ENCODE data around the gene CCDC14.

CCDC14 gene

GRCh38 chr3:123948449-123948848 lies 12.6 kb downstream of the CCDC14 start:
- no peak for DNase-seq (ENCODE audit: low spot score)
- H3K4me3 Mint-ChIP-seq: no peak overlapping the region
- no peaks in the 10 kb centered on the region for H3K27me3 Mint-ChIP-seq (ENCODE audit: low read depth)
- no peaks in the 10 kb centered on the region for H3K4me1 Mint-ChIP-seq (ENCODE audit: low read depth)
- H3K36me3 Mint-ChIP-seq (ENCODE audit: low read depth): peaks cover 36% of the 10 kb centered on the region
- no peak overlapping the region for H3K27ac Mint-ChIP-seq
- no peaks in the 10 kb centered on the region for H3K9me3 Mint-ChIP-seq

GRCh38 chr3:123947482-123947881 lies 13.5 kb downstream of the CCDC14 start:
- no peak overlapping the region for H3K4me3 Mint-ChIP-seq
- H3K36me3 Mint-ChIP-seq (ENCODE audit: low read depth): peaks cover 37% of the 10 kb centered on the region
- no peaks in the 10 kb centered on the region for H3K4me1 Mint-ChIP-seq (ENCODE audit: low read depth)
- DNase-seq (ENCODE audit: low spot score): no peak
- H3K27ac Mint-ChIP-seq: no peak overlapping the region
- H3K9me3 Mint-ChIP-seq: no peaks in the 10 kb centered on the region
- H3K27me3 Mint-ChIP-seq (ENCODE audit: low read depth): no peaks in the 10 kb centered on the region

- no peak for DNase-seq (ENCODE audit: low spot score)
- H3K4me3 Mint-ChIP-seq: no peak overlapping the region
- no peaks in the 10 kb centered on the region for H3K27me3 Mint-ChIP-seq (ENCODE audit: low read depth)
- H3K9me3 Mint-ChIP-seq: no peaks in the 10 kb centered on the region
- H3K36me3 Mint-ChIP-seq (ENCODE audit: low read depth): peaks cover 26% of the 10 kb centered on the region
- H3K4me1 Mint-ChIP-seq (ENCODE audit: low read depth): peaks cover 1% of the 10 kb centered on the region
- no peak overlapping the region for H3K27ac Mint-ChIP-seq
Measured at GRCh38 chr3:123941542-123941941, 19.5 kb downstream of the CCDC14 start.

- Mint-ChIP-seq H3K4me3 (no peak overlapping the region), H3K9me3 (no peaks in the 10 kb centered on the region), H3K27ac (no peak overlapping the region), H3K4me1 (ENCODE audit: low read depth) (peaks cover 1% of the 10 kb centered on the region), H3K36me3 (ENCODE audit: low read depth) (peaks cover 28% of the 10 kb centered on the region), H3K27me3 (ENCODE audit: low read depth) (no peaks in the 10 kb centered on the region)
- DNase-seq (ENCODE audit: low spot score): no peak
Measured at GRCh38 chr3:123941121-123941520, 19.9 kb downstream of the CCDC14 start.

- no peak overlapping the region for H3K27ac Mint-ChIP-seq
- no peaks in the 10 kb centered on the region for H3K27me3 Mint-ChIP-seq (ENCODE audit: low read depth)
- DNase-seq (ENCODE audit: low spot score): no peak
- no peaks in the 10 kb centered on the region for H3K9me3 Mint-ChIP-seq
- peaks cover 34% of the 10 kb centered on the region for H3K36me3 Mint-ChIP-seq (ENCODE audit: low read depth)
- no peak overlapping the region for H3K4me3 Mint-ChIP-seq
- peaks cover 1% of the 10 kb centered on the region for H3K4me1 Mint-ChIP-seq (ENCODE audit: low read depth)
Measured at GRCh38 chr3:123939706-123940105, 21.3 kb downstream of the CCDC14 start.

DNA sequence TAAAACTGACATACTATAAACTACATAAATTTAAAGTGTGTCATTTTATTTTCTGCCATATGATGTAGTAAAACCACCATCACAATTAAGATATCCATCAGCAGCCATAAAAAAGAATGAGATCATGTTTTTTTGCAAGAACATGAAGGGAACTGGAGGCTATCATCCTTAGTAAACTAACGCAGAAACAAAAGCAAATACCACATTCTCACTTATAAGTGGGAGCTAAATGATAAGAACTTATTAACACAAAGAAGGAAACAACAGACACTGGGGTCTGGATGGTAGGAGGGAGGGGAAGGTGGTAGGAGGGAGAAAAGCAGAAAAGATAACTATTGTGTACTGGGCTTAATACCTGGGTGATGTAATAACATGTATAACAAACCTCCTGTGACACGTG lies 24.6 kb downstream of the CCDC14 start:
- Mint-ChIP-seq H3K4me3 (no peak overlapping the region), H3K27ac (no peak overlapping the region), H3K9me3 (no peaks in the 10 kb centered on the region), H3K36me3 (ENCODE audit: low read depth) (peaks cover 40% of the 10 kb centered on the region), H3K4me1 (ENCODE audit: low read depth) (peaks cover 1% of the 10 kb centered on the region), H3K27me3 (ENCODE audit: low read depth) (no peaks in the 10 kb centered on the region)
- no peak for DNase-seq (ENCODE audit: low spot score)

DNA sequence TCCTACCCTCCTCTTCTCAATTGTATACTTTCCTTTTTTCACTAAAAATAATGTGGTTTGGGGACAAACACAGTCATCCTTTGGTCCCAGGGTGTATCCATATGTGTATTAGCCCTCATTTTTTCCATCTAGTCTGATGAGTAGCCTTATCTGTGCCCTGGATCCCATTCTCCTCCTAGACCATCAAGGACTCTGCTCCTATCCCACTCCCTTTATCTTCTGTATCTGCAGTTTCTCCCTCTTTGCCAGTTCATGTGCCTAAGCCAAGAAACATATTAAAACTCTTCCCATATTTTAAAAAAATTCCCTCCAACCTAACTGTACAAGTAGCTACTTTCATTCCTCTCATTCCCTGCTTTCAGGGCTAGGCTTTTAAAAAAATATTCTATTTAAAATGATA lies 25.2 kb downstream of the CCDC14 start:
- H3K27ac Mint-ChIP-seq: no peak overlapping the region
- no peaks in the 10 kb centered on the region for H3K9me3 Mint-ChIP-seq
- H3K4me3 Mint-ChIP-seq: no peak overlapping the region
- no peaks in the 10 kb centered on the region for H3K27me3 Mint-ChIP-seq (ENCODE audit: low read depth)
- peaks cover 44% of the 10 kb centered on the region for H3K36me3 Mint-ChIP-seq (ENCODE audit: low read depth)
- DNase-seq (ENCODE audit: low spot score): no peak
- peaks cover 1% of the 10 kb centered on the region for H3K4me1 Mint-ChIP-seq (ENCODE audit: low read depth)

DNA sequence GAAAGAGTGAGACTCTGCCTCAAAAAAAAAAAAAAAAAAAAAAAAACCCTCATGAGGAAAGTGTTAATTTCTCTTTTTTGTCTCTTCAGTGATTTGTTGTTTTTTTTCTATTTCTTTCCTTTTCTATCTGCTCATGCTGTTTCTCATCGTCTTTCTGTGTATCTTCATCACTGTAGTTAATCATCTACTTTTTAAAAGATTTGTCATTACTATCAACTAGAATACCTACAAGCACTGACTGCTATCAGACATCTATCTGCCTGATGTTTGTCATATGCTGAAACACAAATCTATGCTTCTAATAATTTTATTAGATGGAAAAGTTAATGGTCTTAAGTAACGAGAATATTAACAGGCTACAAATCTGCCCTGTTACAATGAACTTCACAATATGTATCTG lies 26.8 kb downstream of the CCDC14 start:
- H3K27me3 Mint-ChIP-seq (ENCODE audit: low read depth): no peaks in the 10 kb centered on the region
- no peak for DNase-seq (ENCODE audit: low spot score)
- H3K9me3 Mint-ChIP-seq: no peaks in the 10 kb centered on the region
- no peak overlapping the region for H3K27ac Mint-ChIP-seq
- H3K36me3 Mint-ChIP-seq (ENCODE audit: low read depth): peaks cover 46% of the 10 kb centered on the region
- H3K4me3 Mint-ChIP-seq: no peak overlapping the region
- no peaks in the 10 kb centered on the region for H3K4me1 Mint-ChIP-seq (ENCODE audit: low read depth)

- Mint-ChIP-seq H3K9me3 (no peaks in the 10 kb centered on the region), H3K27ac (no peak overlapping the region), H3K4me1 (ENCODE audit: low read depth) (no peaks in the 10 kb centered on the region), H3K4me3 (no peak overlapping the region), H3K27me3 (ENCODE audit: low read depth) (no peaks in the 10 kb centered on the region), H3K36me3 (ENCODE audit: low read depth) (peaks cover 34% of the 10 kb centered on the region)
- no peak for DNase-seq (ENCODE audit: low spot score)
Measured at GRCh38 chr3:123930445-123930844, 30.6 kb downstream of the CCDC14 start.

DNA sequence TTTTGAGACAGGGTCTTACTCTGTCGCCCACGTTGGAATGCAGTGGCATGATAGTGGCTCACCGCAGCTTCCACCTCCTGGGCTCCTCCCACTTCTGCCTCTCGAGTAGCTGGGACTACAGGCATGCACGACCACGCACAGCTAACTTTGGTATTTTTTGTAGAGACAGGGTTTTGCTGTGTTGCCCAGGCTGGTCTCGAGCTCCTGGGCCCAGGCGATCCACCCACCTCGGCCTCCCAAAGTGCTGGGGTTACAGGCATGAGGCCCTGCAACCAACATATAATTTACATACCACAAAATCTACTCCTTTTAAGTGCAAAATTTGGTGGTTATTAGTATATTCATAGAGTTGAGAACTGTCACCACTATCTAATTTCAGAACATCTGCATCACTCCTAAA lies 31.7 kb downstream of the CCDC14 start:
- Mint-ChIP-seq H3K27me3 (ENCODE audit: low read depth) (no peaks in the 10 kb centered on the region), H3K36me3 (ENCODE audit: low read depth) (peaks cover 39% of the 10 kb centered on the region), H3K4me3 (no peak overlapping the region), H3K4me1 (ENCODE audit: low read depth) (no peaks in the 10 kb centered on the region), H3K9me3 (peaks cover 6% of the 10 kb centered on the region), H3K27ac (no peak overlapping the region)
- no peak for DNase-seq (ENCODE audit: low spot score)

GRCh38 chr3:123926396-123926795 lies 34.6 kb downstream of the CCDC14 start:
- no peak overlapping the region for H3K27ac Mint-ChIP-seq
- H3K36me3 Mint-ChIP-seq (ENCODE audit: low read depth): peaks cover 46% of the 10 kb centered on the region
- H3K9me3 Mint-ChIP-seq: peaks cover 26% of the 10 kb centered on the region
- no peak for DNase-seq (ENCODE audit: low spot score)
- no peak overlapping the region for H3K4me3 Mint-ChIP-seq
- H3K4me1 Mint-ChIP-seq (ENCODE audit: low read depth): no peaks in the 10 kb centered on the region
- no peaks in the 10 kb centered on the region for H3K27me3 Mint-ChIP-seq (ENCODE audit: low read depth)

DNA sequence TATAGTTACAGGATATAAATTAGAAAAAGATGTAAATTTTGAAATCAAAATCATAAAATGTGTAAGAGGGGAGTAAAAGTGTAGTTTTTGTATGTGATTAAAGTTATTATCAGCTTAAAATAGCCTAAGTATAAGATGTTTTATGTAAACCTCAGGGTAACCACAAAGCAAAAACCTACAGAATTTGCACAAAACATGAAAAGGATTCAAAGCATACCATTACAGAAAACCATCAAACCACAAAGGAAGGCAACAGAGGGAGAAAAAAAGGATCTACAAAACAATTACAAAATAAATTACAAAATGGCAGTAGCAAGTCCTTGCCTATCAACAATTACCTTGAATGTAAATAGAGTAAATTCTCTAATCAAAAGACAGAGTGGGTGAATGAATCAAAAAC lies 40.2 kb downstream of the CCDC14 start:
- Mint-ChIP-seq H3K27me3 (ENCODE audit: low read depth) (no peaks in the 10 kb centered on the region), H3K4me1 (ENCODE audit: low read depth) (peaks cover 6% of the 10 kb centered on the region), H3K36me3 (ENCODE audit: low read depth) (peaks cover 59% of the 10 kb centered on the region), H3K27ac (no peak overlapping the region), H3K4me3 (no peak overlapping the region), H3K9me3 (peaks cover 46% of the 10 kb centered on the region)
- no peak for DNase-seq (ENCODE audit: low spot score)

- H3K27me3 Mint-ChIP-seq (ENCODE audit: low read depth): no peaks in the 10 kb centered on the region
- no peak for DNase-seq (ENCODE audit: low spot score)
- H3K36me3 Mint-ChIP-seq (ENCODE audit: low read depth): peaks cover 60% of the 10 kb centered on the region
- H3K27ac Mint-ChIP-seq: no peak overlapping the region
- H3K4me1 Mint-ChIP-seq (ENCODE audit: low read depth): peaks cover 6% of the 10 kb centered on the region
- peaks cover 46% of the 10 kb centered on the region for H3K9me3 Mint-ChIP-seq
- no peak overlapping the region for H3K4me3 Mint-ChIP-seq
Measured at GRCh38 chr3:123920383-123920782, 40.6 kb downstream of the CCDC14 start.

DNA sequence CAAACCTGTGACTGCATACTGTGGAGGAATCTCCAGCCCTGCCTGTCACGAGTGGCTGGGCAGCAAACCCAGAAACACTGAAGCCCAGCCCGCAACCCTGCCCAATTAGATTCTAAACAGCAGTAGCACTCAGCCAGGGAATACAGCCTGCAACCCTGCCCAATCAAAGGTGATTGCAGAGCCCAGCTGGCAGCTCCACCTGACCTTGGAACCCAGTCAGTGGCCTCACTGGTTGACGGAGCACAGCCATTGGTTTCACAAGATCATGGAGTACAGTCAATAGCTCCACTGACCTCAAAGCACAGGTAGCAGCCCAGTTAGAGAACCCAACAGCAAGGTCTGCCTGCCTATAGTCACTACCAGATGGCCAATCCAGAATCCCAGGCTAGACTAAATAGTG lies 41.7 kb downstream of the CCDC14 start:
- peaks cover 6% of the 10 kb centered on the region for H3K4me1 Mint-ChIP-seq (ENCODE audit: low read depth)

DNA sequence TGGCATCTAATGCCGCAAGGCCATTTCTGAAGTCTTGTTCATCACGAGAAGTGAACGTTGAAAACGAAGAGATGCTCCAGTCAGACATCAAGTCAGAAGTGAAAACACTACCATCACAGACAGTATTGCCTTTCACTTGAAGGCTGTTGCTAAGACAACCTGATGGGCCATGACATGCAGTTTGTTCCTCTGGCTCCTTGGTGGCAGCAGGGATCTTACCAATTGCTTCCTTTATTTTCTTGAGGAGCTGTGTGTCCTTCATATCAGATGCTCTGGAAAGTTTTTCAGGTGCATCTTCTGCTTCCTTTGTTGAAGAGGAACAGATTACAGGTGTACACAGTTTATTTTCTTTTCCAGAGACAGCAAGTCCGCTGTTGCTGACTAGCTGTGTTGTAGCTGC lies 46.2 kb downstream of the CCDC14 start:
- peaks cover 4% of the 10 kb centered on the region for H3K9me3 Mint-ChIP-seq
- H3K4me3 Mint-ChIP-seq: no peak overlapping the region
- H3K4me1 Mint-ChIP-seq (ENCODE audit: low read depth): no peaks in the 10 kb centered on the region
- H3K36me3 Mint-ChIP-seq (ENCODE audit: low read depth): peaks cover 17% of the 10 kb centered on the region
- H3K27me3 Mint-ChIP-seq (ENCODE audit: low read depth): no peaks in the 10 kb centered on the region
- no peak overlapping the region for H3K27ac Mint-ChIP-seq
- no peak for DNase-seq (ENCODE audit: low spot score)

More for the DNA sequence above, 41.7 kb downstream of the CCDC14 start:
- Mint-ChIP-seq H3K9me3 (peaks cover 40% of the 10 kb centered on the region), H3K36me3 (ENCODE audit: low read depth) (peaks cover 58% of the 10 kb centered on the region), H3K27me3 (ENCODE audit: low read depth) (no peaks in the 10 kb centered on the region), H3K27ac (no peak overlapping the region), H3K4me3 (no peak overlapping the region)
- DNase-seq (ENCODE audit: low spot score): no peak

All from T-helper 2 cell treated with Interferon-gamma antibody and Interleukin-4, amounts not matched to agents 5 μg/mL and 100 μg/mL, for 36 hours (primary cell).